ENCODE results near the gene PTCH1.

PTCH1 gene

DNA sequence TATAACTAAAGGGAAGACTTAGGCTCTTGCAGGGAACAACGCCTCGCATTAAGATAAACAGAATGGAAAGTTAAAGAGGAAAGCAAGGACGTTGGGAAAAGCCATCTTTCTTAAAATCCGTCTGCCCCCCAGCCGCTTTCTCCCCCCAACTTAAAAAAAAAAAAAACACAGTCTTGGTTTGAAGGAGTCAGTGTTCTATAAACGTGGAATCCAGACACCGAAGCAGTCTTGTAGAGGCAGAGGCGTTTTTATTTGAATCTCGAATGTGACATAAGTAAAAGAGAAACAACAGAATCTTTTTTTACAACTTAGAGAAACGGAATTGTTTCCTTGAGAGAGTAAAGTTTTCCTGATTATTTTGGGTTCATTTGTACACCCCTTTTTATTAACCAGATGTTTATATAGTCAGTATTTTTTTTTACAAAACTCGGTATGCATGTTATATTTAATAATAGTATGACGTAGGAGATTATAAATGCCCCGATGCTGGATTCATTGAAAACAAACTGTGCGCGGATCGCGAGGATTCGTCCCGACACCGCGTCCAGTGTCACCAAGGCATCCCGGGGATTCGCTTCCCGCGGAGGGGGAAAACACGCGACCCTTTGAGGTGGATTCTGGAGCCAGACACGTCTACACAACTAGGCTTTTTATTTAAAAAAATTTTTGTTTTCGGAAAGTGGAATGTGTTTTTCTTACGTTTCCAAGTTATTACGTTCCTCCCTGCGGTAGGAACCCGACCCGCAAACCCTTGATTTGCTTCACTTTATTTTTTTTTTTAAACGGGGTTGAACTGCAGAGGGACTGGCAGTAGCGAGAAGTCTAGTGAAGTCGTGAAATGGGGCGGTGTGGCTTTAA is 6.7 kb downstream of the PTCH1 start:
- Mint-ChIP-seq H3K9me3 (no peaks in the 10 kb centered on the region), H3K27ac (ENCODE audit: low read depth) (peak overlapping the region; percentile 82), H3K27me3 (no peaks in the 10 kb centered on the region), H3K36me3 (ENCODE audit: insufficient read depth) (peaks cover 24% of the 10 kb centered on the region), H3K4me3 (peak overlapping the region; percentile 89), H3K4me1 (peaks cover 45% of the 10 kb centered on the region)
- no peak for DNase-seq (ENCODE audit: low spot score in 2 of 2)
- ATAC-seq (replicated peaks; ENCODE audit: extremely low read depth, poor library complexity, severe bottlenecking) = no peak

DNA sequence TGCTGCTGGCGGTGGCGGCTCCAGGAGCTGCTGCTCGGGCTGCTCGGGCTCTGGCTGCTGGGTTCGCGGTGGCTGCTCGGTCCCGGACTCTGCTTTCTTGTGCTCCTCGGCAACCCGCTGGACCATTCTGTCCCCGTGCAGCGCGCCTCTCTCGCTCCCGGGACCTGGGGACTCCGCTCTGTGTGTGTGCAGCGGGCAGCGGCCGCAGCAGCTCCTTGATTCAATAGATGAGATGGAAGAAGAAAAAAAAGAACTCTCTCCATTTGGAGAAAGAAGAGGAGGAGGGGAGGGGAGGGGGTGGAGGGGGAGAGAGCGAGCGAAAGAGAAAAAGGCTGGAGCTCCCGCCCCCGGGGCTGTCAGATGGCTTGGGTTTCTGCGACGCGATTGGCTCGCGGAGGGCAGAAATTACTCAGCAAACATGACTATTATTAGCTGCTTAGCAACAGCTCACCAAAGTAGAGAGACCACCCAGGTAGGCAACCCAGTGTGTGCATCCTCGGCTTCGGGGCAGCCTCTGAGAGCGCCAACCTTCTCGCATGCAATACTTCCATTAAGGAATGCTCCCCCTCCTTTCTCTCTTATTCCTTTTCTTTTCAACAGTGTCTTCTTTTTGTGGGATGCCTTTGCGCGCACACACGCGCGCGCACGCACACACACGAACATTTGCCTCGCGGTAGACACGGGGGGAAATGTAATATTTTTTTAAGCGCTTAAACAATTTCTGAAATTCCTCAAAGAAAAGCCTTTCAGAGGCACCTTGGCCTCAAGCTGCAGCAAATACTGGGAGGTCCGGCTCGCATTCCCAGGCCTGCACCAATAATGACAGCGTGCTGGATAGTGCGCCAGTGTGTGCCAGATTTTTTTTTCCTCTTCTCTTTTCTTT is 7.6 kb downstream of the PTCH1 start:
- DNase-seq (ENCODE audit: low spot score in 2 of 2) (peak in 1 of 2 donors; percentile 49), ATAC-seq (replicated peaks; ENCODE audit: extremely low read depth, poor library complexity, severe bottlenecking) (peak; percentile 40)
- Mint-ChIP-seq H3K36me3 (ENCODE audit: insufficient read depth) (peaks cover 24% of the 10 kb centered on the region), H3K9me3 (no peaks in the 10 kb centered on the region), H3K4me1 (peaks cover 53% of the 10 kb centered on the region), H3K4me3 (peak overlapping the region; percentile 89), H3K27me3 (no peaks in the 10 kb centered on the region), H3K27ac (ENCODE audit: low read depth) (peak overlapping the region; percentile 82)

DNA sequence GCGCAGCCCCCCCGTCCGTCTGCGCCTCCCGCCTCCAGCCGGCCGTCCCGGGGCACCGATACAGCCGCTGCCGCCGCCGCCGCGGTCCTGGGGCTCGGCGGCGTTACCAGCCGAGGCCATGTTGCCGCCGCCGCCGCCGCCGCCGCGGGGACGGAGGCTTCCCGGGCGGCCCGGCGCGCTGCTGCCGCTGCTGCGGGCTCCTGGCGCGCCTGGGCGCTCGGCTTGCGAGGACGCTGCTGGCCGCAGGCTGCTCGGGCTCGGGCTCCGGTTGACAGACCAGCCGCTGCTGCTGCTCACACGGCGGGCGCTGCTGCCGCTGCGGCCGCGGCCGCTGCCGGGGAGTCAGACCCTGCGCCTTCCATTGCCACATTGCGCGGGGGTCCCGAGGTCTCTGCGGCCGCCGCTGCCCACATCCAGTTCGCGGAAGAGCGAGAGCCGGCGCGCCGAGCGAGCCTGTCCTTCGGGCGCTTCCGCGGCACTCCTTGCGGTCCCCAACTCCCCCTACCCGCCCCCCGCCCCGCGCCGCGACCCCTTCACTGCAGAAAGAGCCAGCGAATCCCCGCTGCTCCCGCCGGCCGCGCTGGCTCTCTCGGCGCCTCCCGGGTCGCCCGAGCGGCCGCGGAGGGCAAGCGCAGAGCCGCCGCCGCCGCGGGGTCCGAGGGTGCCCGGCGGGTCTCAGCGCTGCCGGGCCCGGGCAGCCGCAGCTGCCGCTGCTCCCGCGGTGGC is 8.4 kb downstream of the PTCH1 start:
- no peak for DNase-seq (ENCODE audit: low spot score in 2 of 2)
- no peak for ATAC-seq (replicated peaks; ENCODE audit: extremely low read depth, poor library complexity, severe bottlenecking)
- Mint-ChIP-seq H3K27ac (ENCODE audit: low read depth) (peak overlapping the region; percentile 82), H3K27me3 (no peaks in the 10 kb centered on the region), H3K9me3 (no peaks in the 10 kb centered on the region), H3K4me1 (peaks cover 58% of the 10 kb centered on the region), H3K36me3 (ENCODE audit: insufficient read depth) (peaks cover 24% of the 10 kb centered on the region), H3K4me3 (peak overlapping the region; percentile 89)

DNA sequence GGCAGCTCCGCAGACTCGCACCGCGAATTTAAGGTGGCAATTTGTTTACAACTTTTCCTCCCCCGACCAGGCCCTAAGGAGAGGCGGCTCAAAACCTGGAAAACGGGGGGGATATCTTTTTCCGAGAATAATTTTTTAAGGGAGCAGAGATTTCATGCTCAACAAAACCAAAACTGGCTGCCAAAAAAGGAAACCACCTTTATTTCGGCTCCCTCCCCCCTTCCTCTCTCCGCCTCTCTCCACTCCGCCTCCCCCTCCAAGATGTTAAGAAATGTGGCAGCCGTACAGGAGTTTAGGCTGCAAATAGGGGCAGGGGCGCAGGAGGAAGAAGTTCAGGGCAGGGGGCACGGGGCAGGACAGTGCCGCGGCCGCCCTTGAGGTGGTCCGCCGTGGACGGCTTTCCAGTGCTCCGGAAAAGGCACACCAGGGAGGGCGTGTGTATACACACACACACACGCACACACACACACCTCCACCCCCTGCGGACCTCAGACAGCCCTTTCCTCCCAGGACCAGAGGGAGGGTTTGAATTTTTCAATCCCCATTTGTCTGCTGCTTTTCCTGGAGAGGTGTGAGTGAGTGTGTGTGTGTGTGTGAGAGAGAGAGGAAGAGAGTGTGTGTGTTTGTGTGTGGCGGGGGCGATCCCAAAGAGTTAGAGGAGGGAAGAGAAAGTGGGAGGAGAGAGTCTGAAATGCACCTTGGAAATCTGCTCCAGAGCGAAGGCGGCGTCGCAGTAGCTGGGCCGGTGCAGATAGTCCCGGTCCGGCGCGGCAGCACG is 9.1 kb downstream of the PTCH1 start:
- peaks cover 65% of the 10 kb centered on the region for H3K4me1 Mint-ChIP-seq
- no peaks in the 10 kb centered on the region for H3K27me3 Mint-ChIP-seq
- peak overlapping the region; percentile 89 for H3K4me3 Mint-ChIP-seq
- H3K36me3 Mint-ChIP-seq (ENCODE audit: insufficient read depth) = peaks cover 24% of the 10 kb centered on the region
- no peaks in the 10 kb centered on the region for H3K9me3 Mint-ChIP-seq
- H3K27ac Mint-ChIP-seq (ENCODE audit: low read depth) = peak overlapping the region; percentile 3
- DNase-seq (ENCODE audit: low spot score in 2 of 2) = no peak
- peak; percentile 31 for ATAC-seq (replicated peaks; ENCODE audit: extremely low read depth, poor library complexity, severe bottlenecking)

DNA sequence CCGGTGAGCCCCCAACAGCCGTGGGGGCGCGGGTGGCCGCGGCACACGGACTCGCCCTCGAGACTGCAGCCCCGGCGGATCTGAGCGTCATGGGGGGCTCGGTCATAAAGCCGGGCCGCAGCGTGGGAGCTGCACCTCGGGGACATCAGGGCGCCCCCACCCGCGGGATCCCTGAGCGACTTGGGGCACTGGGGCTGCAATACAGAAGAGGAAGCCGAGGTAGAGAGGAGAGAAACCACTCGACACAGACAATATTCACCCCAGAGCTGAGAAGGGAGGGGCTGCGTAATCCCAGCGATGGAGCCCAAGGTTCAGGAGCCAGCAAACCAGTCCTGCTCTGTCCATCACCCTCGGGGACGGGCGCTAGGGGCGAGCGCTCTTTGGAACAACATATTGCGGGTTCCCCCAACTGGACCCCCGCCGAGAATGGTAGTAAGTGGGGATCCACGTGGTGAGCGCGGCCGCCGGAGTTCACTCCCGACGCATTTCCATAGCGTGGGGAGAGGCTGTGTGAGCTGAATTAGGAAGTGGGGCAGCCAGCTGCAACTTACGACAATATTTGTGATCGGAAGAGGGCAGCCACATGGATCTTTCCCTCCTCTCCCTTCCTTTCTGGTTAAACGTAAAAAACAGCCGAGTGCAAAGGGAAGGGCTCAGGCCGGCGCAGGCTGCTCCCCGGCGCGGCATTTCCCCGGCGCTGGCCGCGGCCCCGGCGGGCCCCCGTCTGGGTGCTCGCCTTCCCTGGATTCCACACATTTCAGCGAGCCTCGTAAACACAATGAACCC is 9.9 kb downstream of the PTCH1 start:
- peak; percentile 33 for ATAC-seq (replicated peaks; ENCODE audit: extremely low read depth, poor library complexity, severe bottlenecking)
- H3K27me3 Mint-ChIP-seq = no peaks in the 10 kb centered on the region
- no peaks in the 10 kb centered on the region for H3K9me3 Mint-ChIP-seq
- peak overlapping the region; percentile 89 for H3K4me3 Mint-ChIP-seq
- H3K36me3 Mint-ChIP-seq (ENCODE audit: insufficient read depth) = peaks cover 24% of the 10 kb centered on the region
- no peak for DNase-seq (ENCODE audit: low spot score in 2 of 2)
- H3K4me1 Mint-ChIP-seq = peaks cover 65% of the 10 kb centered on the region
- peak overlapping the region; percentile 3 for H3K27ac Mint-ChIP-seq (ENCODE audit: low read depth)

DNA sequence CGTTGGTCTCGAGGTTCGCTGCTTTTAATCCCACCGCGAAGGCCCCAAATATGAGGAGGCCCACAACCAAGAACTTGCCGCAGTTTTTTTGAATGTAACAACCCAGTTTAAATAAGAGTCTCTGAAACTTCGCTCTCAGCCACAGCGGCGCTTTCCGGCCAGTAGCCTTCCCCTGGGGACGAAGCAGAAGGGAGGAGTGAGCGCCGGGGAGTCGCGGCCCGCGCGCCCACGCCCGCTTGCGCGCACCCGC is 10.4 kb downstream of the PTCH1 start:
- Mint-ChIP-seq H3K27me3 (no peaks in the 10 kb centered on the region), H3K4me3 (peak overlapping the region; percentile 89), H3K4me1 (peaks cover 65% of the 10 kb centered on the region), H3K9me3 (no peaks in the 10 kb centered on the region), H3K27ac (ENCODE audit: low read depth) (peak overlapping the region; percentile 3), H3K36me3 (ENCODE audit: insufficient read depth) (peaks cover 24% of the 10 kb centered on the region)
- ATAC-seq (replicated peaks; ENCODE audit: extremely low read depth, poor library complexity, severe bottlenecking) (peak; percentile 1), DNase-seq (ENCODE audit: low spot score in 2 of 2) (no peak)

DNA sequence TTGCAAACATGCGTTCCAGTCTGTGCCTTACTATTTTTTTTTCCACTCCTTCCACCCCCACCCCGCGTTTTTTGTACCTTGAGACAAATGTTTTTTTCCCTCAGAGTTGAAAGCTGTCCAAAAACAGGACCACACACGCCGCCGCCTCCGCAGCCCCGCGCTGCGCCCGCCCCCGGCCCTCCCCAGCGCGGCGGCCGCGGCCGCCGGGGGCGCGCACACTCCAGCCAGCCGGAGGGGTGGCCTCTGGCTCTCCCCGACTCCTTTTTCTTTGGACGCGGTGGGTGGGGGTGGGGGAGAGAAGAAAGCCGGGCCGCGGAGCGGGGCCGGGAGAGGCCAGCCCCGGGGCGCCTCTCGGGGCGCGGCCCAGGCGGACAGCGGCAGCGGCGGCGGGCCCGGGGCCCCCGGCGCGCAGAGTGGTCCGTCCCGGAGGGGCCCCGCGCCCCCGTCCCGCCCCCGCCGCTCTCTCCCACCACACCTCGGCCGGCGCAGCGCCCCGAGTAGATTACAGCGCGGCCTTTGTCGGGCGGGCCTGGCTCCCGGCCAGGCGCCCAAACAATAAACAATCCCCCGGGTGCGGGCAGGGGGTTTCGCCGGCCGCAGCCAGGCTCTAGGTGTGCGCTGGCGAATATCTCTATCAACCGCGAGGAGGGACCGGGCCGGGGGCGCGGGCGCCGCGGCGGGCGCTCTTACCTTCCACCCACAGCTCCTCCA is 10.9 kb downstream of the PTCH1 start:
- ATAC-seq (replicated peaks; ENCODE audit: extremely low read depth, poor library complexity, severe bottlenecking) = no peak
- DNase-seq (ENCODE audit: low spot score in 2 of 2) = no peak
- Mint-ChIP-seq H3K9me3 (no peaks in the 10 kb centered on the region), H3K4me1 (peaks cover 67% of the 10 kb centered on the region), H3K27ac (ENCODE audit: low read depth) (peak overlapping the region; percentile 3), H3K36me3 (ENCODE audit: insufficient read depth) (peaks cover 24% of the 10 kb centered on the region), H3K27me3 (no peaks in the 10 kb centered on the region), H3K4me3 (peak overlapping the region; percentile 89)

DNA sequence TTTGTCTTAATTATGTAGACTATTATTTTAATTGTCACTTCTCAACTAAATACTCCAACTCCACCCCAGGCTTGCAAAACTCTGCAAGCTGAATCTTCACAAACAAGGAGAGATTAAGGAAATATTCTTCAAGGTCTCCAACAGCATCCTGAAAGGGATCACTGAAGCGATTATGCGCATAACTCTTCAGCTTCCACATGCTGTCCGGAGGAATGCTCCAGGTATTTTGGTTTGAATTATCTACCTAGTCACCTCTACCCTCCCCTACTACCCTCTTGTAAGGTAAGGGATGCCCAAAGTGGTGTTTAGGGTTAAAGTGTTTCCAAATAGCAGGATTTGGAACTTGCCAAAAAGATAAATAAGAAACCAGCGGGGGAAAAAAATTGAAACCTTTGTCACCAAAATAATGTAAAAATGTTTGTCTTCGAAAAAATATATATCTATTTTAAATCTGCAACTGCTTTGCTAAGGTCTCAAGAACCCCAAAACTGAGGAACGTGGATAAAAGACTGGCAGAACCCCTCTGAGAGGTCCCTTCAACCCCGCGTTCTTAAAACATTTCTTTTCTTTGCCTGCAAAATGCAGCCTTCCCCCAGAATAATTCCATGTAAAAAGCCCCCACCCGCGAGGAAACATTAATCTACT is 11.6 kb downstream of the PTCH1 start:
- H3K4me3 Mint-ChIP-seq = peak overlapping the region; percentile 89
- no peak overlapping the region for H3K27ac Mint-ChIP-seq (ENCODE audit: low read depth)
- peaks cover 64% of the 10 kb centered on the region for H3K4me1 Mint-ChIP-seq
- ATAC-seq (replicated peaks; ENCODE audit: extremely low read depth, poor library complexity, severe bottlenecking) (no peak), DNase-seq (ENCODE audit: low spot score in 2 of 2) (no peak)
- H3K27me3 Mint-ChIP-seq = no peaks in the 10 kb centered on the region
- no peaks in the 10 kb centered on the region for H3K9me3 Mint-ChIP-seq
- H3K36me3 Mint-ChIP-seq (ENCODE audit: insufficient read depth) = peaks cover 21% of the 10 kb centered on the region

DNA sequence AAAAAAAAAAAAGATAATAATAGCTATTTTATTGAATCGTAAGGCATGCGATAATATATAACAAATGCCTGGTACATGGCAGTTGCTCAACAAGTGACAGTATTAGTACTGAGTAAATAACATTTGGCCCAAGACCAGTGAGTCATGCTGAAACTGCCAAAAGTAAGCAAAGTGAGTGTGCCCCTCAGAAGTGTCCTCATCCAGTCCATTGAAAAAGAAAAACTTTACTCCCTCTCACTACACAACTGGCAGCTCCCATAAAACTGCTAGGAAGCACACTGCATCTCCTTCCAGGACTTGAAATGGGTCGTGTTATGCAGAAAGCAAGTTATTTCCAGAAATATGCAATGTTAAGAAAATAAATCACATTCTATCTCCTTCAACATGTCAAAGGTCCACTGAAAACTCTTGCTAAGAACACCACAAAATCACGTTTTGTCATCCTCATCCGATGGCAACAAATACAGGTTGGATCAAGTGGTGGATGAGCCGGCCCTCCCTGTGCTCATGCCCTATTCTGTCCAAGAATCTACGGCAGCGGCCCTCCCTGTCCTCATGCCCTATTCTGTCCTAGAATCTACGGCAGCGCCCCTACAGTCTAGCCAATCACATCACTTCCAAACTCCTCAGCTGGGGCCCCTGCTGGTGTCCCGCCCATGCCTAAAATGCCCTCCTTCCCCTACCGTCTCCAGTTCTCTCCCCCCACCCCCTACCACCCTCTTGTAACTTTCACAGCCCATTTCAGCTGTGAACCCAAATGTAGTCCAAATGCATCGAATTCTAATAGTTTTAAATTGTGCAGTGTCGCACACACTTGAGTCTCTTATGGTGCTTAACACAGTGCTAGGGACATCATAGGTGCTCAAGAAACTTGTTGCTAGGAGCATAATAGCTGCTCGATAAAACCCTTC is 12.5 kb downstream of the PTCH1 start:
- Mint-ChIP-seq H3K9me3 (no peaks in the 10 kb centered on the region), H3K27ac (ENCODE audit: low read depth) (no peak overlapping the region), H3K36me3 (ENCODE audit: insufficient read depth) (peaks cover 15% of the 10 kb centered on the region), H3K4me1 (peaks cover 55% of the 10 kb centered on the region), H3K4me3 (peak overlapping the region; percentile 89), H3K27me3 (no peaks in the 10 kb centered on the region)
- DNase-seq (ENCODE audit: low spot score in 2 of 2) = no peak
- ATAC-seq (replicated peaks; ENCODE audit: extremely low read depth, poor library complexity, severe bottlenecking) = no peak

DNA sequence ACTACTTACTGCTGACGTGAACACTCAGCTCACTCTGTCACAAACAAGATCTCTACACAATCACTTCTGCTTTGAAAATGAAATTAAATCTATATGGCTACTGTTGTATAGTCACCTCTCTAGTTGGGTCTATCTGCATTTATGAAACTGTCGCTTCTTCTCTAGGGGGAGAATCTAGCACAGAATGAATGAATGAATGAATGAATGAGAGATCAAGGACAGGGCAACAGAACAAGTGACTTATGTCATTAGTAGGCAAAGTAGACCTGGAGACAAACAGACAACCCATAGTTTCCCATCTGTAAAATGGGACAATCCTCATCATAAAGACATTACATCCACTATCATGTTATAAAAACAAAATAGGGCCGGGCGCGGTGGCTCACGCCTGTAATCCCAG is 13.4 kb downstream of the PTCH1 start:
- Mint-ChIP-seq H3K9me3 (no peaks in the 10 kb centered on the region), H3K27ac (ENCODE audit: low read depth) (no peak overlapping the region), H3K4me1 (peaks cover 51% of the 10 kb centered on the region), H3K27me3 (no peaks in the 10 kb centered on the region), H3K36me3 (ENCODE audit: insufficient read depth) (peaks cover 13% of the 10 kb centered on the region), H3K4me3 (peak overlapping the region; percentile 28)
- DNase-seq (ENCODE audit: low spot score in 2 of 2) = no peak
- no peak for ATAC-seq (replicated peaks; ENCODE audit: extremely low read depth, poor library complexity, severe bottlenecking)
